Measurements from ENCODE around the gene ADGRF3. TPM values are rescaled to one million over a fixed set of nuclear protein-coding genes. Genes with fewer than 3 reads are reported as not detected.

The ADGRF3 gene
- total and polyA plus RNA-seq, 2 of the 13 experiments (the other 11 are each of a cell fraction or from before 2014, with no cell fraction given) = 0.40 to 1.5 TPM

GRCh38 chr2:26366957-26367356 is 20.4 kb upstream of the ADGRF3 start (continued):
- TF ChIP-seq ZNF609 (CRISPR knock-in tag; IDR thresholded peaks at IDR 0.05; ENCODE audit: borderline replicate concordance) (no peak), POGZ (CRISPR knock-in tag; IDR thresholded peaks at IDR 0.05) (no peak), MYNN (CRISPR knock-in tag; IDR thresholded peaks at IDR 0.05; ENCODE audit: low read depth) (no peak), YEATS4 (CRISPR knock-in tag; IDR thresholded peaks at IDR 0.05; ENCODE audit: borderline replicate concordance) (no peak), ZBTB43 (CRISPR knock-in tag; conservative IDR thresholded peaks at IDR 0.05) (no peak), HMGXB3 (CRISPR knock-in tag; IDR thresholded peaks at IDR 0.05; ENCODE audit: borderline replicate concordance) (no peak), CEBPG (CRISPR knock-in tag; IDR thresholded peaks at IDR 0.05) (no peak), POLR2A (IDR thresholded peaks at IDR 0.05; ENCODE audit: insufficient read depth in 1 of 2, low read depth in 2 of 2, low read length in 2 of 2) (no peak), ZBTB2 (CRISPR knock-in tag; IDR thresholded peaks at IDR 0.05; ENCODE audit: low read depth) (no peak), ZBTB20 (CRISPR knock-in tag; IDR thresholded peaks at IDR 0.05; ENCODE audit: borderline replicate concordance, low read depth) (no peak)
- TF ChIP-seq, protein P1, sequence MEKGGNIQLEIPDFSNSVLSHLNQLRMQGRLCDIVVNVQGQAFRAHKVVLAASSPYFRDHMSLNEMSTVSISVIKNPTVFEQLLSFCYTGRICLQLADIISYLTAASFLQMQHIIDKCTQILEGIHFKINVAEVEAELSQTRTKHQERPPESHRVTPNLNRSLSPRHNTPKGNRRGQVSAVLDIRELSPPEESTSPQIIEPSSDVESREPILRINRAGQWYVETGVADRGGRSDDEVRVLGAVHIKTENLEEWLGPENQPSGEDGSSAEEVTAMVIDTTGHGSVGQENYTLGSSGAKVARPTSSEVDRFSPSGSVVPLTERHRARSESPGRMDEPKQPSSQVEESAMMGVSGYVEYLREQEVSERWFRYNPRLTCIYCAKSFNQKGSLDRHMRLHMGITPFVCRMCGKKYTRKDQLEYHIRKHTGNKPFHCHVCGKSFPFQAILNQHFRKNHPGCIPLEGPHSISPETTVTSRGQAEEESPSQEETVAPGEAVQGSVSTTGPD (CRISPR knock-in tag; IDR thresholded peaks at IDR 0.05) = no peak
